Activated CD4-positive, alpha-beta T cell treated with anti-CD3 and anti-CD28 coated beads, Interleukin-2, amount 50 U/mL, for 16 hours (primary cell): ENCODE measurements around the gene ZFR.
"Not testable (repeated sequence)": the region's sequence is repeated elsewhere in the genome, so short reads cannot be mapped to it uniquely, and the experiment has no call there.

ENCODE experiments used
- DNase-seq: peaks from one replicate; pipeline ENCODE4 v3.0.0-alpha.2; 2020

ZFR gene

DNA sequence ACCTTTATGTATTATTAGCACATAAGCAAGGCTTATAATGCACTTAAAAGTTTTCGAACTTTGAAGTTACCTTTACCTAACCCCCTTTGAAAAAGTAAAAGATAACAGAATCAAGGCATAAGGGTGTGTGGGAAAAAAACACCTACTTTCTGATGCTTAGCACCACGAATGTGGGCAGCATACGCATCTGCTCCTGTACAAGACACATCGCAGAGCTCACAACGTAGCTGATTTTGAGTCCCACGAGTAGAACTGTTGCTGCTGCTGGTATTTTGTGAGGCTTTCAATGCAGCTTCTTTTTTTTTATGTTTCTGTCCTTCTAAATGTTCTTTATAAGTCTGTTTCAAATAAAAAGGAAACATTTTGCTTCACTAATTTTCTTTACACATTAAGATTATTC, 40.8 kb downstream of the ZFR start:
- no peak for DNase-seq

DNA sequence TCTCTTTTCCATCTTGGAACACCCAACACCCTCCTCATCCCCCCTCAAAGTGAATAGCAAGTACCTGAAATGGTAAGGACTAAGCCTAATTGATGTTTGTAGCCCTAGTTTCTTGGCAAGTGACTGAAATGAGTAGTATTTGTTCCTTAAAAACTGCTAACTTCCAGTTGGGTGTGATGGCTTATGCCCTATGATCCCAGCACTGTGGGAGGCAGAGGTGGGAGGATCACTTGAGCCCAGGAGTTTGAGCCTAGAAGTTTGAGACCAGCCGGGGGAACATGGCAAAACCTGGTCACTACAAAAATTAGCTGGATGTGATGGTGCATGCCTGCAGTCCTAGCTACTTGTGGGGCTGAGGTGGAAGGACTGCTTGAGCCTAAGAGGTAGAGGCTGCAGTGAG, 44.1 kb downstream of the ZFR start:
- DNase-seq, result no peak

DNA sequence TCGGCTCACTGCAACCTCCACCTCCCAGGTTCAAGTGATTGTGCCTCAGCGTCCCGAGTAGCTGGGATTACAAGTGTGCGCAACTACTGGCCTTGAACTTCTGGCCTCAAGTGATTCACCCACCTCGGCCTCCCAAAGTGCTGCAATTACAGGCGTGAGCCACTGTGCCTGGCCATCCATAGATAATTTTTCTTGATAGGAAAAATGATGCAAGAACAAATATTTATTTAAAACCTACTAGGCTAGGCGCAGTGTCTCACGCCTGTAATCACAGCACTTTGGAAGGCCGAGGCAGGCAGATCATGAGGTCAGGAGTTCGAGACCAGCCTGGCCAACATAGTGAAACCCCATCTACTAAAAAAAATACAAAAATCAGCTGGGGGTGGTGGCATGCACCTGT, 45.8 kb downstream of the ZFR start:
- not testable (repeated sequence) for DNase-seq

DNA sequence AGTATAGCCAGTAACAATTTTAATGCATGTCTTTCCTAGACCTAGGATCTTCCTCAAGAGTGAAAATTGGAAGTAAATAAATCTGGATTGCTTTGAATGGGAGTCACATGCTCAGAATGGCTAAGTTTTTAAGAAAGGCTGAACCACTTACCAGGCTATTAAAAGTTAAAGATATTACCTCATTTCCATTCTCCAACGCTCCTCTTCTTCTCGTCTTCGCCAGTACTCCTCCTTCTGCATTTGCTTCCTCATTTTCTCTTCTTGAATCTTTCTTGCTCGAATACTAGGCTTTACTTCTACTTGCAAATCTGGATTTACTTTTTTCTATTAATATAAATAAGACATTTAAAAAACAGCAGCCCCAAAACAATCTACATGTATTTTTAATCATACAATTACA, 49.6 kb downstream of the ZFR start:
- no peak for DNase-seq

DNA sequence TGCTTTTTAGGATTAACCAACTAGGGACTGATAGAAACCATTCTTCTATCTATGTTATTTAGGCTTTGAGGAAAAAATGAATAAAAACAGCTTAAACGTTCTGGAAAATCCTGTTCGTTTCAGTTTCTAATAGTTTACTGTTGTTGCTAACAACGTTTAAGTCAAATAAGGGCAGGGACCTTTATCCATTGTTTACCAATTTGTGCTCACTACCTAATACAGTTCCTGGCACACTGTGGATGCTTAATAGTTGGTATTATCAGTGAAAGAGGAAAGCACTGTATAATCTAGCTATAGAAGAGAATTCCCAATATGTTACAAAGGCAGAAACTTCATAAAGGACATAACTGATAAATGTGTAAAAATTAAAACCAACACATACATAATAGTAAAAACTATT, 52.5 kb downstream of the ZFR start:
- no peak for DNase-seq

DNA sequence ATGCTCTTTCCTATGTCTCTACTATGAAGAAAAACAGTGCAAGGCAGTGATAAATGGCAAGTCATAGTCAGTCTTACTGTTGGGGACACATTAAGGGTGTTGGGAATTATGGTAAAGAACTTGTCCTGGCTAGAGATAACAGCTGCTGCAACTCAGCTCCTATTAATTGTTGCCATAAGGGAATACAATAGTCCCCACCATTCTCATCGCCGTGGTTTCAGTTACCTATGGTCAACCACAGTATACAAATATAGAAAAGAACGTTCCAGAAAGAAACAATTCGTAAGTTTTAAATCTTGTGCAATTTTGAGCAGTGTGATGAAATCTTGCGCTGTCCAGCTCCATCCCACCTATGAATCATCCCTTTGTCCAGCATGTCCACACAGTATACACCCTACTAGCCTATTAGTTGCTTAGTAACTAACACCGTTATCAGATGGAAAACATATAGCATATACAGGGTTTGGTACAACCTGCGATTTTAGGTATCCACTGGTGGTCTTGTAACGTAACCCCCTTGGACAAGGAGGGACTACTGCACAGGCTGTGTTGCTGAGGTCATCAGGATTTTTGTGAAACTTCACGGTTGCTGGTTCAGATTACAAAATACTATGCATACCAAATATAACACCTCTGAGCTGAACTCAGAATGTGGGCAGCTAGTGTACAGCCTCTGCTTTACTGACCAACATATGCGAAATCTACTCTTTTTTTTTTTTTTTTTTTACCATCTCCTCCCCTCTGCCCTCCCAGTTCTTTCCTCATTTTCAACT, 53.5 kb downstream of the ZFR start:
- DNase-seq, result no peak

DNA sequence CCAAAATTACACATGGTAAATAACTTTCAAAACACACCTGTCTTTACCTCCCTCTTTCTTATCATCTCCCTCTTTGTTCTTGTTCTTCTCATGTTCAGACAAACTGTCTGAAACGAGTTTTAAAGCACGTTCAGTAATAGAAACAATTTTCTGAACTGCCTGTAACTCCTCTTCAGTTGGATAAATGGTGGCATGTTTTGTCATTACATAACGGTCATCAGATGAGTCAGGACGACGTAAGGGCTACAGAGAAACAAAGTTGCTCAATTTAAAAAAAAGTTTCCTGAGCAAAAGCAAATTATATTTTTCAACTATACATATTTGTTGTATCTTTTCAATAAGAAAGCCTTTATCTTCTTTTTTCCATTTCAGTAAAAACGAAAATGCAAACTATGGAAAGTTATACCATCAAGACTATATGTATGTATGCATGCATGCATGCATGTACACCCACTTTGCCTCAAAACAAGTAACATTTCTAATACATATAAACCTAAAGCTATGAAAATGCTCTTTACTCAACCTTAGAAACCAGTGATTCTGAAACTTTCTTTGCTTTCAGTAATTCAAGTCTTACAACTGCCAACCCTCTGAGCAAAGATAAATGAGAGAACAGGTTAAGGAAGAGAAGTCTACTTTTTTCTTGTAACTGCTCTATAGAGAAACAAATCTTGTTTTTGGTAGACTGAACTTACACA, 56.0 kb downstream of the ZFR start:
- peak; percentile 46 for DNase-seq

DNA sequence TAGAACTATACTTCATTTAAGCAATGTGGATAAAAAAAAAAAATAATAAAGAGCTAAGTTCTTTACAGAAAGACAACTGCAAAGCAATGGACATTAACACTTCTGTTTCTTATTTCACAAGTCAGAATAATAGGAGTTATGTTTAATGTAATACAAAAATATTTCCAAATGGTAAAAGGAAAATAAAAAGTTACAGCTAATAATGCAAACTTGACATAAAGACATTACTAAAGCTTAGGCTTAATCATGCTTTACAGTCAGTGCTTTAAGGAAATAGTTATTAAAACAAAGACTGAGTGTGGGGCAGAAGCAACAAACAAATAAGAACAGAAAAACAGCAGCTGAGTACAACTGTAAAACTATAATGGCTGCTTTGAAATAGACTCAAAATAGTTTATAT, 56.7 kb downstream of the ZFR start:
- no peak for DNase-seq

DNA sequence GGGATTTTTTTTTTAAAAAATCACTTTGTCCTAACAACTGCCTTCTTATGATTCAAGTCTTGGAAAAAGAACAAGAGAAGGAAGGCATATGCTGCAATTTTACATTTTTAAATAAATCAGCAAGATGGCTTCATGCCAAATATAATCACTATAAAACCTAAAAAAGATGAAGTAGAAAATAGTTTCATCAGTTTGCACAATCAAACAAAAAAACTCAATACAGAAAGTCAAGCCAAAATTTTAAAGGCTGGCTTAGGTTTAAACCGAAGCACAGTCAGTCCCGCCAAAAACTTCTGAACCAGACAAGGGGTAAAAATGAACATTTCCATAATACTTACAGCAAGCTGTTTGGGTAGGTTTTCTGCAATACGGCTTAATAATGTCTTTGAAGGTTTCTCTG, 57.3 kb downstream of the ZFR start:
- DNase-seq, result no peak

DNA sequence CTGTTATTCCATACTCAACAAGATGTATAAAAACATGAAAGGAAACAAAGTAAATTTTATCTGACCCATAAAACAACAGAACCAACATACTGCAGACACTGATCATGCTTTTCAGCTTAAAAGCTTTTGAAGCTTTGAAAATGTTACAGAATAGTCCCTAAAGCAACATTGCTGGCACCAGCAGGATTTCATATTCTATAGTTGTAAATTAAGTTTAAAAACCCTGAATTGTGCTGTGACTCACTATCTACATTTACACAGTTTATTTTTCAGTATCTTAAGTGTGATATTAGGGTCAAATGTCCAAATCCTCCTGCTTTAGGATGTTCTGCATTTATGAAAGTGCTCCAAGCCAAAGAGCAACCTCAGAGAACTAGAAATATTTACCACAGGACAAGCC, 59.9 kb downstream of the ZFR start:
- no peak for DNase-seq

DNA sequence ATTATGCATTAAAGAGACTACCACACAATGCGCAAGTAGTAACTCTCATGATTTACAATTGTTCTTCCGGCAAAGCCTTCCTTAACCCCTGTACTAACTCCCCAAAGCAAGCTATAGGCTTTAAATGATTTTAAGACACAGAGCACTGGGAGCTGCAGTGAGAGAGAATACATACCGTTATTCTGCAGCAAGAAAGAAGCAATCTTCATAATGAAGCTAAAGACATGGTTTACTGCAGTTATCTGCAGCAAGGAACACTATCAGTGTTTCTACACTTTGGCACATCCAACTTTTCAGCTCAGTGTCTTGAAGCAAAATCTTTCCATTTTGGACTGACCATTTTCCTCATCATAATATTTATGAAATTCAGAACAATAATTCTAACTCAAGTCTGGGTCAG, 61.0 kb downstream of the ZFR start:
- no peak for DNase-seq

DNA sequence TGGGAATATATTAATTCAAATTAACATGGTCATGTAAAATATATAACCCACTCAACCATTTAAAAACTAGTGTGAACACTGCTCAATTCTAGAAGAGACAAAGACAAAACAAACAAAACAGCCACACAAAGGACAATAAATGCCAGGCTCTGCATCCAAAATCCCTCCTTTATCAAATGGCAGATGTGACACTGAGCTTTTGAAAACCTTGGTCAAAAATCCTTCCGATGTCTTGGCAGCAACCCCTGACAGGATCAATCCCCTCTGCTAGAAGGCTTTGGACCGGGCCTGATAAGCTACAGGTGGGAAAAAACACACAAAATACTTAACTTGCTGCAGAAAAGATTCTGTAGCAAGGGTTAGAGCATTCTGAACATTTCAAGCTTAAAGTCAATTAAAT, 61.5 kb downstream of the ZFR start:
- DNase-seq, result no peak

DNA sequence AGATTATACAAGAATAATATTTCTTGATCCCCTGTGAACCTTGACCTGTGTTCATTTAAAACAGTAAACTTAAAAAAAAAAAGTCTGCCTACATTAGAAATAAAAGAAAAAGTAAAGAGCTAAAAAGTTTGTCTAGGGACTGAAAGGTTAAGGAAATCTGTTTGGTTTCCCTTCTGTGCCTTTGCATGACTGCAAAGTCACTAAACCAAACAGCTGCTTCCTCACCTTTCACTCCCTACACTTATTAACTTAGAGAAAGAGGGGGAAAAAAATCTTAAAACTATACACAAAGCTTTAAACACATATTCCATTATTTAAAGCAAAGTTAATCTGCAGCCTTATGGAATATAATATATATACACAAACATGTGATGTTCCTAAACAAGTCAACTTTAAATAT, 65.1 kb downstream of the ZFR start:
- no peak for DNase-seq

DNA sequence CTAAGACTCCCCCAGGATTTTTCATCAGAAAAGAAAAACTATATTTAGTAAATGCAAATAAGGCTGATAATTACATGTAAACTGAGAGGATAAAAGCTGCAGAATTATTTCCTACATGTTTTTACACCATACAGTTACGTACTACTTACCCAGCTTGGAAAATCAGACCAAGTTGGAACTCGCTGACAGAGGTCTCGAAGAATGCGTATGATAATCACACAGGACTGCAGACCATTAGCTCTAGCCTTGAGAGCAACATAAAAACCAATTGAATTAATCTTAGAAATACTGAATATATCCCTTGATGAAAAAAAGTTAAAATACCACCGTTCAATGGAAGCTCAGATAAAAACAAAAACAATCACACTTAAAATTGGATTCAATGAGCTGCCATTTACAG, 65.6 kb downstream of the ZFR start:
- DNase-seq, result no peak

DNA sequence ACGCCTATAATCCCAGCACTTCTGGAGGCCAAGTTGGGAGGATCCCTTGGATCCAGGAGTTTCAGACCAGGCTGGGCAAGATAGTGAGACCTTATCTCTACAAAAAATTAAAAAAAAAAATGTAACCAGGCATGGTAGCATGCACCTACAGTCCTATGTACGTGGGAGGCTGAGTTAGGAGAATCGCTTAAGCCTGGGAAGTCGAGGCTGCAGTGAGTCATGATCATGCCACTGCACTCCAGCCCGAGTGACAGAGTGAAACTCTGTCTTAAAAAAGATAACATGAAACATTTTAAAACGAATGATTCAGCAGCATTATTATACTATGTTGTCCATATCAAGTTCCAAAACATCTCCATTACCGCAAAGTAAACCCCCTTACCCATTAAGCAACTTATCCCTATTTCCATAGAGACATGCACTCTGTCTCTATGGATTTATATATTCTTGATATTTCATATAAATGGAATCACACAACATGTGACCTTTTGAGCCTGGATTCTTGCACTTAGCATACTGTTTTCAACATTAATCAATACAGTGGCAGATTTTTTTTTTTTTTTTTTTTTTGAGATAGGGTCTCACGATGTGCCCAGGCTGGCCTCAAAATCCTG, 74.9 kb downstream of the ZFR start:
- no peak for DNase-seq

DNA sequence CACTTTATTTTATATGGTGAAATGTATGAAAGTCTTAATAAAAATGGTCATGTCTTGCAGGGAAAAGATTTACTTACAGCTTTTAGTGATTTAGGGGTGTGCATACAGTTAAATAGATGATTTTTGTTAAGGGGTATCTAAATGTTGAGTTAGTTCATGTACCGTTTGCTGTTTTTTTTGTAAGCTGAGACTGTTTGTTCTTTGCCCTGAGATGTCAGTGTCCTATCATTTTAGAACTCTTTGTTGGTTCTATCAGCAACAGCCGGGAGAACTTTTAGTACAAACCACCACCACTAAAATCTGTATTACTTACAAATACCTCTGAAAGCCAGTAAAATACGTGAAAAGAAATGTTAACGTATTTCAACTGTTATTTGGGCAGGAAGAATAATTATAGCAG, 75.5 kb downstream of the ZFR start:
- no peak for DNase-seq

DNA sequence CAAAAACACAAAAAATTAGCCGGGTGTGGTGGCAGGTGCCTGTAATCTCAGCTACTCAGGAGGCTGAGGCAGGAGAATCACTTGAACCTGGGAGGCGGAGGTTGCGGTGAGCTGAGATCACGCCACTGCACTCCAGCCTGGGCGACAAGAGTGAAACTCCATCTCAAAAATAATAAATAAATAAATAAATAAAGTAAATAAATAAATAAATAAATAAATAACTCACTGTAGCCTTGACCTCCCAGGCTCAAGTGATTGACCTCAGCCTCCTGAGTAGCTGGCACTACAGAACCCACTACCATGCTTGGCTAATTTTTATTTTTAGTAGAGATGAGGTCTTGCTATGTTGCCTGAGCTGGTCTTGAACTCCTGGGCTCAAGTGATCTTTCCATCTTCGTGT, 77.3 kb downstream of the ZFR start:
- not testable (repeated sequence) for DNase-seq

DNA sequence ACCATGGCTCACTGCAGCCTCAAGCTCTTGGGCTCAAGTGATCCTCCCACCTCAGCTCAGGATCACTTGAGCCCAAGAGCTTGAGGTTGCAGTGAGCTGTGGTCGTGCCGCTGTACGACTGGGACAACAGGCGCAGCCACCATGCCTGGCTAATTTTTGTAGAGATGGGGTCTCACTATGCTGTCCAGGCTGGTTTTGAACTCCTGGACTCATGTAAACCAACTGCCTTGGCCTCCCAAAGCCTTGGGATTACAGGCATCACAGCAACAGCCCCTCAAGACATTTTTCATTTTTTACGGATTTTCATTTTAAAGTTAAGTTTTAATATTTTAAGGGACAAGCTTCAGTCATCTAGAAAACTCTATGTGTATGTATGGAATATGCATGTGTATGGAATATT, 78.9 kb downstream of the ZFR start:
- DNase-seq, result no peak

DNA sequence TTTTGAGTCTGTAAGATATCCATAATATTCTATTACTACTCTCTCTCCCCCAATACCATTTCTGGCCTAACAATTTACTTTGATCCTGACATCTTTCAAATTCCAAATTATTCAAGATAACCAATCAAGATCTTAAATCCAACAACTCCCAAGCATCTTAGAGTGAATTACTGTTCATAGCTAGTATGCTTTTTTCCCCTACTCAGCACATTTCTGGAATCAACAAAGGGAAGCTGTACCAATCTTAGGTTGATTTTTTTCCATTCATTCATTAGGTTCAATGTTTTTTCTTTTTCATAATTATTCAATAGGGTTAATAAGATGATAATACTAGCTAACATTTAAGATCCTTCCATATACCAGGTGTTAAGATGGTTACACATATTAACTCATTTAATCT, 81.5 kb downstream of the ZFR start:
- DNase-seq, result no peak

DNA sequence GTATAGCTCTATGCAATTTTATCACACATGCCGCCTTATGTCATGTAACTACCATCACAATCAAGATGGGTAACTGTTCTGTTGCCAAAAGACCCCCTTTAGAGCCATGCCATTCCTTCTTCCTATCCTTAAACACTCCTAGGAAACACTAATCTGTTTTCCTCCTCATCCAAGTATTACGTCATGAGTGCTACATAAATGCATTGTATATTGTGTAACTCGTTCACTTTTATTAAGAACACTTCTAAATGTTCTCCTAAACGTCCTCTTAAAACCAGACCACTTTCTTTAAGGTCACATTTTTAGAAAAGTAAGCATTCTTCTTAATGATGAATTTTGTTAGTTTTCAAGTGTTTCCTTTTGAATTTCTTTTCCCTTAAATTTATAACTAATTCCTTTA, 82.0 kb downstream of the ZFR start:
- no peak for DNase-seq

DNA sequence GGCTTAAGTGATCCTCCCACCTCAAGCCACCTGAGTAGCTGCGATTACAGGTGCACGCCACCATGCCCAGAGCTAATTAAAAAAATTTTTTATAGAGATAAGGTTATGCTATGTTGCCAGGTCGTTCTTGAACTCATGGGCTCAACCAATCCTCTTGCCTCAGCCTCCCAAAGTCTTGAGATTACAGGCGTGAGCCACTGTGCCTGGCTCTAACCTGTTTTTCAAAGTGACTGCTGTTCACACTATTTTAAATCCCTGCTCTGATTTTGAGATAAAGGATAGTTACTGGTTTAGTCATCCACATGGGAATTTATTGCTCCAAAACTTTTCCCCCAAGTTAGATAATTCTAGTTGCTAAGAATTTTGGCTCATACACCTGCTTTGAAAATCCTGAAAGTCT, 83.6 kb downstream of the ZFR start:
- no peak for DNase-seq

DNA sequence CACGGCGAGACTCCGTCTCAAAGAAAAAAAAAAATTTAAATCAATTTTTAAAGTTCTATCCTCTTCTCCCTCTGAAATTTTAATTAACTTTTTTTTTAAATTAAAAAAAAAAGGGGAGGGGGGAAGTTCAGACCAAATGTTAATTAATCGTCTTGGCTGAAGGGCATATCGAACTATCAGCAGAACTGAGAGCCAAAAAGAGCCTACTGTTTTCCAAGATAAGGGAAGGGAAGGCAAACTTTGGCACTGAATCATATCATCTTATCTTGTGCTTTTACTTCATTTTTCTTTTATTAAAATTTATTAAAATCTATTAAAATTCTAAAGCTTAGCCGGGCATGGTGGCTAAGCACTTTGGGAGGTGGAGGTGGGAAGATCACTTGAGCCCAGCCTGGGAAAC, 85.9 kb downstream of the ZFR start:
- DNase-seq, result no peak

DNA sequence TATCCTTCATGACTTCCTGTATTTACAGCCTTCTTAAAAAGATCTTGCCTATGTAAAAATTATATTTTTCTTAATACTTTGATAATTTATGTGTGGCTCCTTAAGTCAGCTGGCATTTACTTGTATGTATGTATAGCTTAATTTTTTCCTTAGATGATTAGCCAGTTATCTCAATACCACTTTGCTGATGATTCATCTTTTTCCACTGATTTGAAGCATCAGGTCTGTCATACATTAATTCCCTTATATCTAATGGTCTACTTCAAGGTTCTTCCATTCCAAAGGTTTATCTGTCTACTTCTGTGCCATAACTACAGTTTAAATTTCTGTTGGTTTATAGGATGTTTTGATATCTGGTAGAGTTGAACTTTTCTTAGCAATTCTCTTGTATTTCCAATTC, 86.9 kb downstream of the ZFR start:
- DNase-seq, result no peak

DNA sequence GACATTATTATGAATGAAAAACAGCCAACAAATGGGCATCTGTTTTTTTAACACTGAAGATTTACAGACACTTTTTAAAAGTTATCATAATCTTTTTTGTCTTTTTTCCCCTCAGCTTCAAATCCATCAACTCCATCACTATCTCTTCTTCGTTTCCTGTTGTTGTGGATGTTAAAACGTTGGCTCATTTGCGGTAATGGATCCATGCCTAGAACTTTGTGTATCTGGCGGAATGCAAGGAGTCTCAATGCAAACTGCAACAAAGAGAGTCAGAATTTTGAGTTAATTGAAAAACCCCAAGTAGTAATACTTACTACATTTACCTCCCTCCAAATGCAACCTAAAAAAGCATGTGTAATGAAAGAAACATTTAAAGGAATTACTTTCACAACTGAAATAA, 88.9 kb downstream of the ZFR start:
- no peak for DNase-seq

DNA sequence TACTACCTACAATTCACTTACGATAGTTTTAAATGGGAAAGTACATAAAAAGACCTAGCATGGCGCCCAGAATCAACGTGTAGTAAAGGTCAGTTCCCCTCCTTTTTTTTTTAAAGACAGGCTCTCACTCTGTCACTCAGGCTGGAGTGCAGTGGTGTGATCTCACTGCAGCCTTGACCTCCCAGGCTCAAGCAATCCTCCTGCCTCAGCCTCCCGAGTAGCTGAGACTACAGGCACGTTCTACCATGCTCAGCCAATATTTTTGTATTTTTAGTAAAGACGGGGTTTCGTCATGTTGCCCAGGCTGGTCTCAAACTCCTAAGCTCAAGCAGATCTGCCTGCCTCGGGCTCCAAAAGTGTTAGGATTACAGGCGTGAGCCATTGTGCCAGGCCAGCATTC, 91.1 kb downstream of the ZFR start:
- DNase-seq, result no peak
